HG03095 (cell line): Measurements from ENCODE around the gene ANO7.
"Not testable (repeated sequence)": the region's sequence is repeated elsewhere in the genome, so short reads cannot be mapped to it uniquely, and the experiment has no call there.

Source experiments
- ATAC-seq: cut with Tn5 transposase; IDR thresholded peaks from one replicate; pipeline ENCODE4 v1.9.1; 2021; ENCODE audit warnings: moderate library complexity; ENCODE audit not compliant: unreplicated experiment

Gene ANO7

GRCh38 chr2:241189093-241189855 is 797 bp downstream of the ANO7 start:
- ATAC-seq = no peak

DNA sequence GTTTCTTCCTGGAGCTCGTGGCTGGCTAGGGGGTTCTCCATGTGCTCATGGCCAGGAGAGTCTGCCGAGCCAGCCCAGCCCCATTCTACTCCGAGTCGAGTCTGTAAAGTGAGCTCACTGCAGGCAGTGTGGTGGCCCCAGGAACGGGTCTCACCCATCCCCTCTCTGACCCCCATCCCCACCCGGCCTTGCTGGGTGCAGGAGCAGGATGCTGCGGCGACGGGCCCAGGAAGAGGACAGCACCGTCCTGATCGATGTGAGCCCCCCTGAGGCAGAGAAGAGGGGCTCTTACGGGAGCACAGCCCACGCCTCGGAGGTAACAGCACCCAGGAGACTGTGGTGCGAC is 1.4 kb downstream of the ANO7 start:
- ATAC-seq = no peak

- ATAC-seq = no peak
Measured at GRCh38 chr2:241190291-241190981, 2.0 kb downstream of the ANO7 start.

- no peak for ATAC-seq
Measured at GRCh38 chr2:241191081-241191480, 2.6 kb downstream of the ANO7 start.

GRCh38 chr2:241193271-241193670 is 4.8 kb downstream of the ANO7 start:
- no peak for ATAC-seq

DNA sequence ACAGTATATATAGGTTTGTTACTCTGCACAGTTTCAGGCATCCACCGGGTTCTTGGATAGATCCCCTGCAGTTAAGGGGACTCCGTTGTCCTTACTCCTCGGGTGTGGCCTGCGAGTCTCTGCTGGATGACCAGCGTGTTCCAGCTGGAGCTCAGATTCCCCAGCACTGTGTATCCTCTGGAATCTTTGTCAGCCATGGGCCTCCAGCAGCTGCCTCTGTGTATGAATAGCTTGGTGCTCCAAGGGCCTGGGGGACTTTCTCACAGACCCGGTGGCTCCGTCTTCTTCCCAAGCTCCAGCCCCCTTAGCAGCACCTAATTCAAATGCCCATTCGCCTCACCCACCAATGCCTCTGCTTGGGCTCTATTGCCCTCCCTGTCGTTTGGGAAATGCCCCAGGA is 6.3 kb downstream of the ANO7 start:
- no peak for ATAC-seq

GRCh38 chr2:241195506-241196130 is 7.1 kb downstream of the ANO7 start:
- no peak for ATAC-seq

DNA sequence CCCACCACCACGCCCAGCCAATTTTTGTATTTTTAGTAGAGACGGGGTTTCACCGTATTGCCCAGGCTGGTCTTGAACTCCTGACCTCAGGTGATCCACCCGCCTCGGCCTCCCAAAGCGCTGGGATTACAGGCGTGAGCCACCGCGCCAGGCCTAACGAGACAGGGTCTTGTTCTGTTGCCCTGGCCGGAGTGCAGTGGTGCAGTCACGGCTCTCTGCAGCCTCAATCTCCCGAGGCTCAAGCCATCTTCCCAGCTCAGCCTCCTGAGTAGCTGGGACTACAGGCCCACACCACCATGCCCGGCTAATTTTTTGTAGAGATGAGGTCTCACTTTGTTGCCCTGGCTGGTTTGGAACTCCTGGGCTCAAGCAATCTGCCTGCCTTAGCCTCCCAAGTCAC is 8.8 kb downstream of the ANO7 start:
- ATAC-seq = not testable (repeated sequence)

- no peak for ATAC-seq
Measured at GRCh38 chr2:241197947-241198346, 9.5 kb downstream of the ANO7 start.

DNA sequence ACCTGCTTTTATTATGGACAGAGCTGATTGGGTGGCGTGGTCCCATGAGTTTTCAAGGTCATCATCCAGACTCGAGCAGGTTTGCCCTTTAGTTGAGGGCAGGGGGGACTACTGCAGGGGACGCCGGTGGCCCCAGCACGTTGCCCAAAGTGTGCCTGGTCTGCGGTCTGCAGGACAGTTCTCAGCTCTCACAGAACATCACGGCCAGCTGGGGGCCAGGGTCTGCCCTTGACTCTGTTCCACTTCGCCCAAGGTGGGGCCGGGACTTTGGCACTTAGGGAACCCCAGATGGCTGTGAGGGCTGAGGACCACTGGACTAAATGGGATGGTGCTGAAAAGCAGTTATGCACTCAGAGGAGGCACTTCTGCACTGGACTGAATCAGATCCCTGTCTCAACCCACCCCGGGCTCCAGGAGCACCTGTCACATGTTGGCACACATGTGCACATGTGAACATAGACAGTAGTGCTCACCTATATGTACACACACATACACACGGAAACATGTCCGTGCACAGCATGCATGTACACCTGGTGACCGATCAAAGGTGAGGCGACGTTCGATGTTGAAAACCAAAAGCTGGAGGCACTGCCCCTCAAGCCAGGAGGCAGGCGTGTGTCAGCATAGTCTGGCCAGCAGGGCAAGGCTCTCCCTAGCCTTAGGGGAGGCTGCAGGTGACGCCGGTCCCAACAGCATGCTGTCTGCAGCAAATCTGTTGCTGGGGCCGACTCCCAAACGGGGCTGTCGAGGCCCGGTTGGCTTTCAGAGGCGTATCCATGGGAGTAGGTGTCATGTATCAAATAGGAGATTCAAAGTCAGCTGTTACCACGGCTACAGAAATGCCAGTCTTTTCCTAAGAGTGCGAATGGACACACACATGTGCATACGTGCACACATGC is 10.2 kb downstream of the ANO7 start:
- no peak for ATAC-seq

DNA sequence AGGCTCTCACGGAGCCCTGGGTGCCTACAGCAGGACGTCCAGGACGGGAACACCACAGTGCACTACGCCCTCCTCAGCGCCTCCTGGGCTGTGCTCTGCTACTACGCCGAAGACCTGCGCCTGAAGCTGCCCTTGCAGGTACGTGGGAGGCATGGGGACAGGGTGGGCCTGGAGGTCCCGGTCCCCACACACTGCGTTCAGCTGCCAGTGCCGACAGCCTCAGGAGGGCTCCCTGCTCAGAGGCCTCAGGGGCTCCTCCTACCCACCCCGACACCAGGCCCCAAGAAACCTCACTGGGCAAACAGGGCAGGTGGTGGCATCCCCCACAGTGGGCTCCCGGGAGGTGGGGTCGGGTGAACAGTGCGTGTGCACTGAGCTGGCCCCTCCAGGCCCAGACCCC is 10.8 kb downstream of the ANO7 start:
- ATAC-seq = no peak

DNA sequence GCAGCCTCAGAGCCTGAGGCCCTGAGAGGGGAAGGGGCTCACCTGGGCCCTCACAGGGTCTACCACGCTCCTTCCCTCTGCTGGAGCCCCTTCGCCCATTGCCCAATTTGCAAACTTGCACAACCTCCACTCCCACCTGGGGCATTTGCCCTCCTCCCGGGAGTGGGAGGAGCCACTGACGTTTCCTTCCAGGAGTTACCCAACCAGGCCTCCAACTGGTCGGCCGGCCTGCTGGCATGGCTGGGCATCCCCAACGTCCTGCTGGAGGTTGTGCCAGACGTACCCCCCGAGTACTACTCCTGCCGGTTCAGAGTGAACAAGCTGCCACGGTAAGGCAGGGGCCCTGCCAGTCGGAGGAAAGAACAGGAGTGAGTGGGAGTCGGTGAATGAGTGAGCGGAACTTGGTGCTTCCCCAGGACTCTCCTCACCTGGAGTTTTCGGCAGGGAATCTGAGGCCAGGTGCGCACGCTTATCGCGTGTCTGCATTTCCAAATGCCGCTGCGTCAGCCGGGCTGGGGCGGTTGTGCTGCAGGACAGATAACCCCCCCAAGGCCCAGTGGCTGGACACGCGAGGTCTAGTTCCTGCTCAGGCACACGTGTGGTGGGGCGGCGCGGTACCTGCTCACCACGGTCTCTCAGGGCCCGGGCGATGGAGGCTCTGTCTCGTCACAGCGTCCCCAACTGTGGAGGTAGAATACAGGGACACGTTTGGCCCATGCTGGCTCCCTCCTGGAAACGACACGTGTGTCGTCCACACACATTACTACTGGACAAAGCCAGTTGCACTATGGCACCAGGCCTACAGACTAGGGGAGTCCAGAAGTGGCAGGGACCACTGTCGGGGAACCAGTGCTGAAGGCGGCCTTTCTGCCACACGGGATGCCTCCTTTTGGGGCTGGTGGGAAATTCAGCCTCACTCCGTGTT is 11.7 kb downstream of the ANO7 start:
- no peak for ATAC-seq

DNA sequence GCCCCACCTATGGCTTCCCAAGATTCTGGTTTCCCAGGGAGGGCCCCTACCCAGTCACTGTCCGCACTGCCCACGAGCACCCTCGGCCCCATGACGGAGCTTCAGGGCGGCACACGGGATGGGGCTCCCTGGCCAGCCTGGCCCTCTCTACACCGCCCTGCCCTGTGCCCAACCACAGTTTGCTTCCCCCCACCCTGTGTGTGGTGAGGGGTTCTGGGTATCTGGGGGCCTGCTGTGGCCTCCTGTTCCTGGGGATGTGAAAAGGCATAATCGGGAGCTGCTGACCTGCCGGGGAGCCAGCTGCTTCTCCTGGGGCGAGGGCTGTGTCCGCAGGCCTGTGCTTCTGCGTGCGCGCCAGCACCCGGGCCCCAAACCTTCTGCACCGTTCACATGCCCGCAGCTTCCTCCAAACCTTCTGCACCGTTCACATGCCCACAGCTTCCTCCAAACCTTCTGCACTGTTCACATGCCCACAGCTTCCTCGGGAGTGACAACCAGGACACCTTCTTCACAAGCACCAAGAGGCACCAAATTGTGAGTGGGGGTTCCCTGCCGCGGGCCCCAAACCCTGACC is 12.4 kb downstream of the ANO7 start:
- ATAC-seq = no peak

DNA sequence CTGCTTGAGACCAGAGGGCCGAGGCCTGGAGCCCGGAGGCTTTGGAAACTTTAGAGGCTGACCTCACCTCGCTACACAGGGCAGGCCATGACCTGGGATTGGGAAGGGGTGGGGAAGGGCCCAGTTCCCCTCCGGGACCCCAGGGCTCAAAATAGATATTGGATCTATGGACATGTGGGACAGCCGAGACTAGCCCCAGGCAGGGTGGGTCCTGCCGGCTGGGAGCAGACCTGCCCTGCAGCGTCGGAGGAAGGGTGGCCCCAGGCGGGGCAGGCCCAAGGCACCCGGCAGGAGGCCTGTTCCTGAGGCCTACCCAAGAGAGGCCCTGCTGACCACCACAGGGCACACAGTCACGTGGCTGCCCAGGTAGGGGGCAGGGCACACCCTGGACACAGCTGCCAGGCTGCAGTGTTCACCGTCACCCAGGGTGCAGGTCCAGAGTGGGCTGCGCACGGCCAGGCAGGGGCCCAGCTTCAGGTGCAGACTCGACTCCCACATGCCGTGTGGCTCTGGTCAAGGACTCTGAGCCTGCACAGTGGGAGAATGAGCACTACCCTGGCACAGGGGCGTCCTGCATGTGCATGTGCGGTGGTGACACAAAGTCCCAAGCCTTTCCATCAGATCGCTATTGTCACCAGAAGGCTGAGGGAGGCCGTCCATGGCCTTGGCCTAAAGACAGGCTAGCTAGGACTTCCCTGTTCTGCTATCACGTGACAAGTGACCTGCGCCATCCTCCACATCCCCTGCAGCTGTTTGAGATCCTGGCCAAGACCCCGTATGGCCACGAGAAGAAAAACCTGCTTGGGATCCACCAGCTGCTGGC is 13.2 kb downstream of the ANO7 start:
- ATAC-seq = no peak

DNA sequence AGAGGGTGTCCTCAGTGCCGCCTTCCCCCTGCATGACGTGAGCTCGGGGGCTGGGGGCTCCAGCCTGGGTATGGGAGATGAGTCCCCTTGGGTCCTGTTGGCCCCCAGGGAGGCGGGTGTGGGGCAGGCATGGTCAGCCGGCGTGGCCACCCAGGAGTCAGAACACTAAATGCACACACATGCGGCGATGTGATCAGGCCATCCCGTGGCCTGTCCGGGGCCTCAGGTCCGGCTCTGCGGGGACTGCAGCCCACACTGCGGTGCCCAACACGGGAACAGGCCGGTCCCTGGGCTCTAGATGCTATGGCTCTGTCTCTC is 13.8 kb downstream of the ANO7 start:
- ATAC-seq = no peak

DNA sequence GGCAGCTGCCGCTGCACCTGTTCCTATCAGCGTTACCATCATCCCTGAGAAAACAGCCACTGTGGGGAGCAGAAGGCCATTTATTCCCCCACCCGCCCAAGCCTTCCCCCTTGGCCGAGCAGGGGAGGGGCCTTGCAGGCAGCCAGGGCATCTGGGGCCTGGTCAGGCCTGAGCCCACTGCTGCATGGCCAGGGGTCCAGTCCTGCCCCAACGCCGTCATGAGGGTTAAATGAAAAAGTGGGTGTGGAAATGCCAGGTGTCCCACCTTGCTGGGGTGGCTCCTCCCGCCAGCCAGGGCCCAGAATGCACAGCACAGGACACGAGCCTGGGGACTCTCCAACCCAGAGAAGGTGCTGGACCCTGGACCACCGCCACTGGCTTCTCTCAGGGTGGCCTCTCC is 14.2 kb downstream of the ANO7 start:
- no peak for ATAC-seq

- no peak for ATAC-seq
Measured at GRCh38 chr2:241203218-241204009, 14.9 kb downstream of the ANO7 start.

- ATAC-seq = no peak
Measured at GRCh38 chr2:241204010-241204384, 15.5 kb downstream of the ANO7 start.
